ENCODE results near the gene LRRC49. TPM values are rescaled to one million over a fixed set of nuclear protein-coding genes. Genes with fewer than 3 reads are reported as not detected.

Gene LRRC49
- total and polyA plus RNA-seq, 2 experiments from 2014 or later = 8.5 to 14.6 TPM

- TF ChIP-seq ZNF462 (CRISPR knock-in tag; IDR thresholded peaks at IDR 0.05) = no peak
- TF ChIP-seq STAT1 (IDR thresholded peaks at IDR 0.05; ENCODE audit: unreplicated experiment) = no peak
- no peak for TF ChIP-seq EZH2phosphoT487 (IDR thresholded peaks at IDR 0.05; ENCODE audit: unreplicated experiment)
Measured at GRCh38 chr15:71088683-71089082, 196.1 kb downstream of the LRRC49 start (continued).

- H3F3A ChIP-seq (replicated peaks; ENCODE audit: low read depth) = no peaks in the 10 kb centered on the region
- H3K79me2 ChIP-seq (replicated peaks; ENCODE audit: insufficient read depth) = no peaks in the 10 kb centered on the region
- Mint-ChIP-seq H3K4me1 (peaks cover 19% of the 10 kb centered on the region), H3K27me3 (ENCODE audit: insufficient read depth, low read depth, poor library complexity) (peaks cover 29% of the 10 kb centered on the region), H3K27ac (no peak overlapping the region), H3K36me3 (ENCODE audit: low read depth) (peaks cover 19% of the 10 kb centered on the region; the same call in 2 of the 3 replicates), H3K4me3 (no peak overlapping the region), H3K9me3 (peaks cover 32% of the 10 kb centered on the region)
- no peak overlapping the region for H3K4me3 ChIP-seq
- no peaks in the 10 kb centered on the region; the same call in 1 of the 2 replicates for H3K36me3 ChIP-seq (ENCODE audit: insufficient read depth)
- no peak overlapping the region for H2AFZ ChIP-seq
- H3K27ac ChIP-seq (ENCODE audit: low read depth) = no peak overlapping the region
- no peaks in the 10 kb centered on the region for H3K9me2 ChIP-seq (ENCODE audit: insufficient read depth)
- DNase-seq (ENCODE audit: low spot score) (no peak), ATAC-seq (no peak)
- H3K4me1 ChIP-seq (ENCODE audit: insufficient read depth) = peaks cover 13% of the 10 kb centered on the region
- no peak overlapping the region for H3K4me2 ChIP-seq
- H4K20me1 ChIP-seq (replicated peaks; ENCODE audit: insufficient read depth) = no peaks in the 10 kb centered on the region
- H3K27me3 ChIP-seq (ENCODE audit: insufficient read depth) = peaks cover 33% of the 10 kb centered on the region
- TF ChIP-seq ZNF462 (CRISPR knock-in tag; IDR thresholded peaks at IDR 0.05) (no peak), JUNB (IDR thresholded peaks at IDR 0.05; ENCODE audit: unreplicated experiment) (no peak), EZH2phosphoT487 (IDR thresholded peaks at IDR 0.05; ENCODE audit: unreplicated experiment) (no peak), STAT1 (IDR thresholded peaks at IDR 0.05; ENCODE audit: unreplicated experiment) (no peak), REST (IDR thresholded peaks at IDR 0.05; ENCODE audit: unreplicated experiment) (no peak)
Measured at GRCh38 chr15:71089801-71090200, 197.2 kb downstream of the LRRC49 start.

Measured in GM23338 (cell line).